Neural progenitor cell (in vitro differentiated cells): ENCODE measurements around the gene SLC38A9. TPM values are rescaled to one million over a fixed set of nuclear protein-coding genes. Genes with fewer than 3 reads are reported as not detected.

Experiments used
- DNase-seq: peaks from one replicate; pipeline ENCODE4 v3.0.0-alpha.2; 2016; ENCODE audit warnings: low spot score
- H2AFZ ChIP-seq: fragments of 200-600 bp; sonication (generic); replicated peaks from 2 replicates; pipeline ENCODE4 v1.6.1; 2016; ENCODE audit warnings: antibody characterized with exemption
- H3F3A ChIP-seq: fragments of 200-600 bp; sonication (generic); 2 replicates; pipeline ENCODE4 v1.6.1; 2016; ENCODE audit warnings: antibody characterized with exemption, low read depth
- H3K27ac ChIP-seq: fragments of 200-600 bp; sonication (generic); 2 replicates; pipeline ENCODE4 v1.5.1; 2016; ENCODE audit warnings: mild to moderate bottlenecking
- H3K27me3 ChIP-seq: fragments of 200-600 bp; sonication (generic); 2 replicates; pipeline ENCODE4 v1.6.1; 2016; ENCODE audit warnings: mild to moderate bottlenecking, moderate library complexity
- H3K36me3 ChIP-seq: fragments of 200-600 bp; sonication (generic); 2 replicates; pipeline ENCODE4 v1.5.1; 2016
- H3K4me1 ChIP-seq: fragments of 200-600 bp; sonication (generic); 2 replicates; pipeline ENCODE4 v1.6.1; 2016; ENCODE audit warnings: mixed run types
- H3K4me2 ChIP-seq: fragments of 200-600 bp; sonication (generic); 2 replicates; pipeline ENCODE4 v1.6.1; 2016
- H3K4me3 ChIP-seq: fragments of 200-600 bp; sonication (generic); 2 replicates; pipeline ENCODE4 v1.5.1; 2016
- H3K79me2 ChIP-seq: fragments of 200-600 bp; sonication (generic); 2 replicates; pipeline ENCODE4 v1.6.1; 2016; ENCODE audit warnings: low read depth
- H3K9ac ChIP-seq: fragments of 200-600 bp; sonication (generic); 2 replicates; pipeline ENCODE4 v1.6.1; 2016
- H3K9me3 ChIP-seq: fragments of 200-600 bp; sonication (generic); 2 replicates; pipeline ENCODE4 v1.5.1; 2016; ENCODE audit warnings: low read depth
- H4K20me1 ChIP-seq: fragments of 200-600 bp; sonication (generic); 2 replicates; pipeline ENCODE4 v1.6.1; 2016; ENCODE audit warnings: low read depth
- H3K27ac Mint-ChIP-seq: 3 replicates; pipeline ENCODE4 v1.8.0; 2021; ENCODE audit warnings: mixed read lengths
- H3K27me3 Mint-ChIP-seq: 2 replicates; pipeline ENCODE4 v1.8.0; 2022; ENCODE audit warnings: low read depth, mild to moderate bottlenecking, inconsistent platforms, moderate library complexity, mixed read lengths; ENCODE audit not compliant: insufficient read depth
- H3K36me3 Mint-ChIP-seq: 3 replicates; pipeline ENCODE4 v1.8.0; 2021; ENCODE audit warnings: mixed read lengths
- H3K4me1 Mint-ChIP-seq: 3 replicates; pipeline ENCODE4 v1.8.0; 2021; ENCODE audit warnings: mixed read lengths
- H3K4me3 Mint-ChIP-seq: 3 replicates; pipeline ENCODE4 v1.8.0; 2021; ENCODE audit warnings: mild to moderate bottlenecking, moderate library complexity, mixed read lengths
- H3K9me3 Mint-ChIP-seq: 3 replicates; pipeline ENCODE4 v1.8.0; 2020; ENCODE audit warnings: mixed read lengths
- EZH2 ChIP-seq: fragments of 200-600 bp; sonication (generic); IDR thresholded peaks from 2 replicates; pipeline ENCODE4 v1.6.1; 2017; ENCODE audit warnings: antibody characterized with exemption, mild to moderate bottlenecking, moderate library complexity
- EZH2phosphoT487 ChIP-seq: fragments of 200-600 bp; sonication (generic); IDR thresholded peaks from 2 replicates; pipeline ENCODE4 v1.6.1; 2017; ENCODE audit warnings: antibody characterized with exemption
- total RNA-seq: library from RNA; depleted of rRNA; stranded (reverse); fragments of >200 nt; gene quantifications from 2 replicates; pipeline ENCODE4 v1.2.3, GENCODE V29; 2015; ENCODE audit warnings: low replicate concordance
- TF ChIP-seq, protein P1 (sequence below): fragments of 200-600 bp; sonication (generic); IDR thresholded peaks from 2 replicates; pipeline ENCODE4 v1.5.1; 2017; ENCODE audit warnings: antibody characterized with exemption, mild to moderate bottlenecking

SLC38A9 gene
- total RNA-seq, 1 donor from 2014 or later, result 57.7 TPM

DNA sequence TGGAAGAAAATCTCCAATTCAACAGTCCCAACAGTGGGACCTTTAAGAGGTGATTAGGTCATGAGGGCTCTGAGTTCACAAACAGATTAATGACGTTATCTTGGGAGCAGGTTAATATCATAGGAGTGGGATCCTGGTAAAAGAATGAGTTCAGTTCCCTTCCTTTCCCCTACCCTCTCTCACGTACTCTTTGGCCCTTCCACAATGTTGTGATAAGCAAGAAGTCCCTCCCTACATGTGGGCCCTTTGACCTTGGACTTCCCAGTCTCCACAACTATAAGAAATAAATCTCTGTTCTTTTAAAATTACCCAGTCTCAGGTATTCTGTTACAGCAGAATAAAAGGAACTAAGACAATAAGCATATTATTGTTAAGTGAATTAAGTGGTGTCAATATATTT is 37.8 kb downstream of the SLC38A9 start:
- H4K20me1 ChIP-seq, result no peaks in the 10 kb centered on the region
- H3K79me2 ChIP-seq, result no peaks in the 10 kb centered on the region
- no peak overlapping the region for H3K9ac ChIP-seq
- no peaks in the 10 kb centered on the region for H3F3A ChIP-seq
- H3K4me3 ChIP-seq, result no peak overlapping the region
- H2AFZ ChIP-seq, result no peak overlapping the region
- H3K27ac ChIP-seq, result no peak overlapping the region
- Mint-ChIP-seq H3K27ac (no peak overlapping the region), H3K4me1 (no peaks in the 10 kb centered on the region), H3K4me3 (no peak overlapping the region), H3K9me3 (no peaks in the 10 kb centered on the region), H3K36me3 (peaks cover 3% of the 10 kb centered on the region), H3K27me3 (no peaks in the 10 kb centered on the region)
- no peaks in the 10 kb centered on the region for H3K9me3 ChIP-seq
- no peaks in the 10 kb centered on the region for H3K4me1 ChIP-seq
- DNase-seq, result no peak
- no peaks in the 10 kb centered on the region for H3K27me3 ChIP-seq
- peaks cover 4% of the 10 kb centered on the region for H3K36me3 ChIP-seq
- TF ChIP-seq EZH2phosphoT487 (no peak), EZH2 (no peak)
- TF ChIP-seq, protein P1, sequence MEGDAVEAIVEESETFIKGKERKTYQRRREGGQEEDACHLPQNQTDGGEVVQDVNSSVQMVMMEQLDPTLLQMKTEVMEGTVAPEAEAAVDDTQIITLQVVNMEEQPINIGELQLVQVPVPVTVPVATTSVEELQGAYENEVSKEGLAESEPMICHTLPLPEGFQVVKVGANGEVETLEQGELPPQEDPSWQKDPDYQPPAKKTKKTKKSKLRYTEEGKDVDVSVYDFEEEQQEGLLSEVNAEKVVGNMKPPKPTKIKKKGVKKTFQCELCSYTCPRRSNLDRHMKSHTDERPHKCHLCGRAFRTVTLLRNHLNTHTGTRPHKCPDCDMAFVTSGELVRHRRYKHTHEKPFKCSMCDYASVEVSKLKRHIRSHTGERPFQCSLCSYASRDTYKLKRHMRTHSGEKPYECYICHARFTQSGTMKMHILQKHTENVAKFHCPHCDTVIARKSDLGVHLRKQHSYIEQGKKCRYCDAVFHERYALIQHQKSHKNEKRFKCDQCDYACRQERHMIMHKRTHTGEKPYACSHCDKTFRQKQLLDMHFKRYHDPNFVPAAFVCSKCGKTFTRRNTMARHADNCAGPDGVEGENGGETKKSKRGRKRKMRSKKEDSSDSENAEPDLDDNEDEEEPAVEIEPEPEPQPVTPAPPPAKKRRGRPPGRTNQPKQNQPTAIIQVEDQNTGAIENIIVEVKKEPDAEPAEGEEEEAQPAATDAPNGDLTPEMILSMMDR, result no peak
- no peak overlapping the region for H3K4me2 ChIP-seq

DNA sequence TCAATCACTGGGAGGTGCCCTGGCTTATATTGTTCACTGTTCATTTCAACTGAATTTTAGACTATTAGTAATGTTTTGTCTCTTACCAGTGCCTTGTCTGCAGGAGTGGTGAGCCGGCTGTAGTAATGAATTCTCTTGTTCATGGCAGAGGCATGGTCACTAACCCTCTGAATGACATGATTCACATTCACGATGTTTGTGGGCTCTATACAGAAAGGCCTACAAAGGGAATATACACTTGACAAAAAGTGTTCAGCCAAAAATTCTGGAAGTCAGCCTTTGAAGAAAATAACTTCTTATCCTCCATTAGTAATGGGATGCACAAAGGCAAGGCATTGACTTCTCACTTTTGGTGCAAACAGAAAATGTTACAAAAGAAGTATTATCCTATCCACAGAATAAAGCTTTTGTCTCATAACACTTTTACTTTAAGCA is 39.6 kb downstream of the SLC38A9 start:
- H3K27me3 Mint-ChIP-seq, result no peaks in the 10 kb centered on the region
- H3K9ac ChIP-seq, result no peak overlapping the region
- H3K9me3 ChIP-seq, result no peaks in the 10 kb centered on the region
- no peak for DNase-seq
- no peak overlapping the region for H2AFZ ChIP-seq
- peaks cover 3% of the 10 kb centered on the region for H3K36me3 Mint-ChIP-seq
- no peaks in the 10 kb centered on the region for H4K20me1 ChIP-seq
- H3K27me3 ChIP-seq, result no peaks in the 10 kb centered on the region
- H3K27ac ChIP-seq, result no peak overlapping the region
- H3K36me3 ChIP-seq, result peaks cover 4% of the 10 kb centered on the region
- no peak overlapping the region for H3K27ac Mint-ChIP-seq
- H3K4me2 ChIP-seq, result no peak overlapping the region
- TF ChIP-seq, protein P1, result no peak
- TF ChIP-seq EZH2phosphoT487 (no peak), EZH2 (no peak)
- H3F3A ChIP-seq, result no peaks in the 10 kb centered on the region
- H3K79me2 ChIP-seq, result no peaks in the 10 kb centered on the region
- no peak overlapping the region for H3K4me3 Mint-ChIP-seq
- H3K9me3 Mint-ChIP-seq, result no peaks in the 10 kb centered on the region
- no peak overlapping the region for H3K4me3 ChIP-seq
- H3K4me1 ChIP-seq, result no peaks in the 10 kb centered on the region
- H3K4me1 Mint-ChIP-seq, result no peaks in the 10 kb centered on the region

DNA sequence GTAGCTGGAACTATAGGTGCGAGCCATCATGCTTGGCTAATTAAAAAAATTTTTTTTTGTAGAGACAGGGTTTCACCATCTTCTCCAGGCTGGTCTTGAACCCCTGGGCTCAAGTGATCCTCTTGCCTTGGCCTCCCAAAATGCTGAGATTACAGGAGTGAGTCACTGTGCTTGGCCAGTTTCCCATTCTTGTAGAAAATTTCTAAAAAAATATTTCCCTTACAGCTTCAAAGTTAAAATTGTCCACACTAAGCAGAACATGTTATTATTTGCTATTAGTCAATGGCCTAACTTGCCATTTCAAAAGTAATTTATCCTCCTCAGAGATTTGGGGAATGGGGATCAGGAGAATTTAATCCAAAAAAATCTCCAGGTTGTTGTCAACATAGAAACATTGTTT is 40.1 kb downstream of the SLC38A9 start:
- Histone ChIP-seq H3K4me3 (no peak overlapping the region), H3K9me3 (no peaks in the 10 kb centered on the region), H3K79me2 (no peaks in the 10 kb centered on the region), H2AFZ (no peak overlapping the region), H3K27me3 (no peaks in the 10 kb centered on the region), H3K4me2 (no peak overlapping the region), H3F3A (no peaks in the 10 kb centered on the region), H4K20me1 (no peaks in the 10 kb centered on the region), H3K4me1 (no peaks in the 10 kb centered on the region), H3K36me3 (peaks cover 4% of the 10 kb centered on the region), H3K9ac (no peak overlapping the region), H3K27ac (no peak overlapping the region)
- no peak overlapping the region for H3K27ac Mint-ChIP-seq
- no peak overlapping the region for H3K4me3 Mint-ChIP-seq
- H3K9me3 Mint-ChIP-seq, result no peaks in the 10 kb centered on the region
- no peaks in the 10 kb centered on the region for H3K27me3 Mint-ChIP-seq
- TF ChIP-seq EZH2phosphoT487 (no peak), EZH2 (no peak)
- TF ChIP-seq, protein P1, result no peak
- H3K4me1 Mint-ChIP-seq, result no peaks in the 10 kb centered on the region
- DNase-seq, result no peak
- peaks cover 3% of the 10 kb centered on the region for H3K36me3 Mint-ChIP-seq
